GM21528 (cell line): ENCODE measurements around the gene PTP4A2.

Source experiments
- ATAC-seq: cut with Tn5 transposase; IDR thresholded peaks from one replicate; pipeline ENCODE4 v1.9.1; 2021; ENCODE audit warnings: mild to moderate bottlenecking, moderate library complexity; ENCODE audit not compliant: unreplicated experiment, low FRiP score

The PTP4A2 gene

GRCh38 chr1:31938184-31938975 lies at the start of gene PTP4A2:
TSS of gene PTP4A2 (minus strand) at chr1:31938368. CDS start at chr1:31919065, 19,303 bp downstream.
- peak; percentile 75 for ATAC-seq

- ATAC-seq, result no peak
Measured at GRCh38 chr1:31987135-31987619, 49.0 kb upstream of the PTP4A2 start.

- ATAC-seq, result no peak
Measured at GRCh38 chr1:31985430-31985829, 47.3 kb upstream of the PTP4A2 start.

GRCh38 chr1:31984419-31985347 lies 46.5 kb upstream of the PTP4A2 start:
- no peak for ATAC-seq

GRCh38 chr1:31981972-31982371 lies 43.8 kb upstream of the PTP4A2 start:
- ATAC-seq, result no peak

- ATAC-seq, result no peak
Measured at GRCh38 chr1:31981456-31981839, 43.3 kb upstream of the PTP4A2 start.

GRCh38 chr1:31980835-31981455 lies 42.8 kb upstream of the PTP4A2 start:
- no peak for ATAC-seq

GRCh38 chr1:31978843-31979400 lies 40.8 kb upstream of the PTP4A2 start:
- no peak for ATAC-seq

GRCh38 chr1:31977385-31978131 lies 39.4 kb upstream of the PTP4A2 start:
- ATAC-seq, result no peak

GRCh38 chr1:31976401-31976800 lies 38.2 kb upstream of the PTP4A2 start:
- no peak for ATAC-seq

- no peak for ATAC-seq
Measured at GRCh38 chr1:31970873-31971272, 32.7 kb upstream of the PTP4A2 start.

GRCh38 chr1:31961536-31961935 lies 23.4 kb upstream of the PTP4A2 start:
- ATAC-seq, result no peak

- no peak for ATAC-seq
Measured at GRCh38 chr1:31959521-31960340, 21.6 kb upstream of the PTP4A2 start.

- no peak for ATAC-seq
Measured at GRCh38 chr1:31957701-31958674, 19.8 kb upstream of the PTP4A2 start.

- peak; percentile 66 for ATAC-seq
Measured at GRCh38 chr1:31955917-31956736, 18.0 kb upstream of the PTP4A2 start.

GRCh38 chr1:31954607-31955283 lies 16.6 kb upstream of the PTP4A2 start:
- ATAC-seq, result no peak
